Adrenal gland (tissue), 5 donors: Measurements from ENCODE around the gene ANK2.

Experiments
- CTCF ChIP-seq, 6 experiments: fragments of 450-650 bp in 4 of 6; fragments of 200-600 bp in 2 of 6; sonication (generic) in 1 of 6; IDR thresholded peaks; 1 replicate in 5 of 6; 2 replicates in 1 of 6; pipeline versions ENCODE4 v1.5.1 to v1.8.0; 2016 to 2021; ENCODE audit warnings: antibody characterized with exemption in 6 of 6, mild to moderate bottlenecking in 2 of 6, moderate library complexity in 1 of 6
- POLR2A ChIP-seq, 2 donors: fragments of 450-650 bp; IDR thresholded peaks; one replicate each; pipeline ENCODE4 v1.6.1; 2017; ENCODE audit warnings: antibody characterized with exemption in 2 of 2, mild to moderate bottlenecking in 2 of 2, moderate library complexity in 1 of 2
- donor health status: DM: no; HTN: no; CAD: no.

GRCh38 chr4:113404167-113404571 is 354.7 kb downstream of the ANK2 start:
- no peak for TF ChIP-seq CTCF (IDR thresholded peaks at IDR 0.05)
- no peak for TF ChIP-seq POLR2A (IDR thresholded peaks at IDR 0.05)
